ENCODE results near the gene ZDHHC14. TPM values are rescaled to one million over a fixed set of nuclear protein-coding genes. Genes with fewer than 3 reads are reported as not detected.

Gene ZDHHC14
- total and polyA plus RNA-seq, 8 donors = 3.4 to 25.7 (median 7.4) TPM

GRCh38 chr6:157550114-157550989 is 169.4 kb downstream of the ZDHHC14 start:
- no peak for DNase-seq
- no peaks in the 10 kb centered on the region for H3K27me3 ChIP-seq
- H3K4me1 ChIP-seq = no peaks in the 10 kb centered on the region
- 79 to 87% (median 85%) methylated on average over 12 of the region's 12 CpGs for WGBS, 5 donors
- H3K4me3 ChIP-seq = no peak overlapping the region
- H3K36me3 ChIP-seq = peaks cover 0 to 9% (median 0%) of the 10 kb centered on the region in 4 donors
- peak overlapping the region in 1 of 5 donors; percentile 4 for H3K27ac ChIP-seq
- intact Hi-C loops (cut with DNase I; ENCODE audit: low total_unique reads) = no loop called here
- H3K9me3 ChIP-seq = no peaks in the 10 kb centered on the region
- TF ChIP-seq CTCF (IDR thresholded peaks at IDR 0.05) = no peak
- no peak for TF ChIP-seq EP300 (IDR thresholded peaks at IDR 0.05)
- no peak for TF ChIP-seq POLR2A (IDR thresholded peaks at IDR 0.05)
- TF ChIP-seq POLR2AphosphoS5 (IDR thresholded peaks at IDR 0.05) = no peak

DNA sequence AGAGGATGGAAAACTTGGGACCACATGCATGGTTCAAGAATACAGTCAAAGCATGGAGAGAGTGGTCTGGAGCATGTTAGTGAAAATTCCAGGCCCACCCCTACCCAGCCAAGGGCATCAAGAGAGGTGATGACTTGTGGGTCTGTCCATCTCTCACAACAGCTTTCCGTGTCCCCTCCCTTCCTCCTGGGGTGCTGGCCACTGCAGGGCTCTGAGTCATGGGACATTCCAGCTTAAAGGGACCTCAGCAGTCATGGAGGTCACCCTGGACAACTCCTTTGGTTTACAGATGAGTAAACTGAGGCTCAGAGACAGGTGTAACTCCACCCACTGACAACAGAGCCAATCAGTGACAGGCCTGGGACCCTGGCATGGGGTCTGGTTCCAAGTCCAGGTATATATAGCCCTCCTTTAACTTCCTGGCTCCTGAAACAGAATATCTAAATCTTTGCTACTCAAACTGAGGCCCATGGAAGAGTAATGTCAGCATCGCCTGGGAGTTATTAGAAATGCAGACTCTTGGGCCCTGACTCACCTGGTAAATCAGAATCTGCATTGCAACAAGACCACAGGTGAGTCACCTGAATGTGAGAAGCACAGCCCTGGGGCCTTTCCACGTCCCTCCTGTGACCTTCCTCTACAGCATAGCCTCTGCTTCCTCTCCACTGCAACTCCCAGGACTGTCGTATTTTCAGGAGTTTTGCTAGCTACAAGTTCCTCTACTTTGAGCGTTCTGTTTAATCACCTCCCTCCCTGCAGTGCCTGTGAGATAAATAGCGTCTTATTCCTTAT is 170.2 kb downstream of the ZDHHC14 start:
- WGBS, 5 donors = 82 to 91% (median 87%) methylated on average over 5 to 6 of the region's 6 CpGs
- Histone ChIP-seq H3K4me1 (peaks cover 0 to 3% (median under 1%) of the 10 kb centered on the region in 4 donors), H3K36me3 (peaks cover 0 to 9% (median 0%) of the 10 kb centered on the region in 4 donors), H3K27ac (no peak overlapping the region), H3K9me3 (no peaks in the 10 kb centered on the region), H3K27me3 (no peaks in the 10 kb centered on the region), H3K4me3 (no peak overlapping the region)
- no peak for DNase-seq
- TF ChIP-seq EP300 (IDR thresholded peaks at IDR 0.05) = no peak
- no peak for TF ChIP-seq POLR2A (IDR thresholded peaks at IDR 0.05)
- TF ChIP-seq CTCF (IDR thresholded peaks at IDR 0.05) = no peak
- TF ChIP-seq POLR2AphosphoS5 (IDR thresholded peaks at IDR 0.05) = no peak
- intact Hi-C loops (cut with DNase I; ENCODE audit: low total_unique reads) = no loop called here

DNA sequence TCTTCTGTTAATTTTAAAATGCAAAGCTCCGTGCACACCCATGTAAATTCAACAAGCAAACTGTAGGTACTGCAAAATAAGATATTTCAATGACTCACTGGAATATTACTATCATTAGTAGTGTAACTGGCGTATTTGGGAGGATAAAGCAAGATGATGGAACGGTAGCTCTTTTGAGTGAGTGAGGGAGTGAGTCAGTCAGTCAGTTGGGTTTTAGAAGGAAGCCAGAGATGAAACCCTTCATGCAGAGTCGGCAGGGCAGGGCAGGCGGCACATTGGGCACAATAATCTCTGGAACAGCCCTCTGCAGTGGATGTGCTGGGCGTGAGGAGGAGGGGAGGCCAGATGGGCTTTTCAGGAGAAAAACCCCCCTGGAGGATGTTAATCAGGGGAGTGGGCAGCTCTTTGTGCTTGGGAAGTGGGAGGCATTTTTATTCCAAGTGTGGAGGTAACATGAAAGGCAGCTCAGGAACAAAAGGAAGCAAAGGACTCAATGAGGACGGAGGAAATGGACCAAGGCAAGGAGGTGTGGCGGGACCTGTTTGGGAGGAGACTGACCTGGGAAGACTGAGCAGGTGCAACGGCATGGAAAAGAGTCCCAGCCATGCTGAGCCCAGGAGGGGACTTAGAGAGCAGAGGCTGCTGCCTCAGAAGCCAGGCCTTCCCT is 171.2 kb downstream of the ZDHHC14 start:
- Histone ChIP-seq H3K4me1 (peaks cover 9 to 12% (median 10%) of the 10 kb centered on the region in 4 donors), H3K36me3 (no peaks in the 10 kb centered on the region), H3K4me3 (no peak overlapping the region), H3K27me3 (no peaks in the 10 kb centered on the region), H3K27ac (no peak overlapping the region), H3K9me3 (no peaks in the 10 kb centered on the region)
- TF ChIP-seq POLR2AphosphoS5 (IDR thresholded peaks at IDR 0.05) (no peak), POLR2A (IDR thresholded peaks at IDR 0.05) (no peak), CTCF (IDR thresholded peaks at IDR 0.05) (no peak), EP300 (IDR thresholded peaks at IDR 0.05) (no peak)
- intact Hi-C loops (cut with DNase I; ENCODE audit: low total_unique reads) = no loop called here
- WGBS, 5 donors = 81 to 90% (median 89%) methylated on average over 9 of the region's 9 CpGs
- no peak for DNase-seq
